Naive B cell (primary cell): ENCODE data around the gene COL5A1. TPM values are rescaled to one million over a fixed set of nuclear protein-coding genes. Genes with fewer than 3 reads are reported as not detected.

Experiments used
- ATAC-seq, 2 donors: fragments of 150-1000 bp; cut with Tn5 transposase; 2 replicates each; pipeline ENCODE4 v1.10.0; 2021; ENCODE audit warnings: low read depth in 2 of 2, mild to moderate bottlenecking in 2 of 2, moderate library complexity in 2 of 2
- DNase-seq: peaks from one replicate; pipeline ENCODE4 v3.0.0; 2022
- H3K27ac Mint-ChIP-seq, 6 donors: one replicate each; pipeline ENCODE4 v1.8.0; 2020 to 2022; ENCODE audit warnings: mild to moderate bottlenecking in 6 of 6, mixed read lengths in 6 of 6, moderate library complexity in 5 of 6, inconsistent platforms in 2 of 6
- H3K27me3 Mint-ChIP-seq, 3 donors: one replicate each; pipeline ENCODE4 v1.8.0; 2021 to 2022; ENCODE audit warnings: mixed read lengths in 3 of 3, mild to moderate bottlenecking in 1 of 3
- H3K36me3 Mint-ChIP-seq, 2 donors: one replicate each; pipeline ENCODE4 v1.8.0; 2020 to 2022; ENCODE audit warnings: mixed read lengths in 2 of 2, inconsistent platforms in 1 of 2, mild to moderate bottlenecking in 1 of 2
- H3K4me1 Mint-ChIP-seq, 3 donors: one replicate each; pipeline ENCODE4 v1.8.0; 2020 to 2022; ENCODE audit warnings: mixed read lengths in 3 of 3, inconsistent platforms in 1 of 3, mild to moderate bottlenecking in 1 of 3, moderate library complexity in 1 of 3
- H3K4me3 Mint-ChIP-seq, 8 donors: one replicate each; pipeline ENCODE4 v1.8.0; 2020 to 2022; ENCODE audit warnings: mild to moderate bottlenecking in 8 of 8, mixed read lengths in 8 of 8, moderate library complexity in 8 of 8, inconsistent platforms in 2 of 8
- H3K9me3 Mint-ChIP-seq, 7 donors: one replicate each; pipeline ENCODE4 v1.8.0; 2020 to 2022; ENCODE audit warnings: mixed read lengths in 7 of 7, mild to moderate bottlenecking in 5 of 7, inconsistent platforms in 2 of 7, moderate library complexity in 1 of 7
- polyA plus RNA-seq, 6 donors: library from polyadenylated mRNA; unstranded; fragments of 300-500 nt; fragmentation: Illumina TruSeq; gene quantifications; one replicate each; pipeline ENCODE4 v1.2.3, GENCODE V29; 2021; ENCODE audit warnings: low read depth in 6 of 6

COL5A1 gene
- polyA plus RNA-seq, 6 donors from 2014 or later: not detected

DNA sequence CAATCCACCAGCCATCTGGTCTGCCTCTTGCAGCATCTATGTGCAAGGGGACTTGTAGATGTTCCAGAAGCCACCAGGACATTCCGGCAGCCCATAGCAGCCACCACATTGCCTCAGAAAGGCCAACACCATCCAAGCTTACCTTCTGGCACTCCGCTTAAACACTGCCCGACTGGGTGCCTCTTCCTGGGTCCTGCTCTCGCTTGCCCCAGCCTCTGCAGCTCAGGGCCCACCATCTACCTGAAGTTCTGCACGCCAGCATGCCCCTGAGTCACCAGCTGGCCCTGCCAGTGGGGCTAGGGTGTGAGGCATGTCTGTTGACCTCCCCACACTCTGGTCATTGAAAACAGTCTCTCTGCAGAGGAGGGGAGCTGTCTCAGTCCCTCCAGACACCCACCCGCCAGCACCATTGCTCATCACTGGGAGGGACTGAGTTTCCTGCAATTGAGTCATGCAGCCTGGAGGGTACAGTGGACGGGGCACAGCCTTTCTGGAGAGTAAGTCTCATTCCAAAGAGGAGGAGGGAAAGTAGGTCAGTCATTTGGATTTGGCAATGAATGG is 16.9 kb upstream of the COL5A1 start:
- Mint-ChIP-seq H3K36me3 (no peaks in the 10 kb centered on the region), H3K27ac (no peak overlapping the region), H3K4me1 (no peaks in the 10 kb centered on the region), H3K27me3 (peaks cover 4 to 29% (median 16%) of the 10 kb centered on the region in 3 donors), H3K9me3 (no peaks in the 10 kb centered on the region), H3K4me3 (no peak overlapping the region)
- DNase-seq (no peak), ATAC-seq (no peak)

- Mint-ChIP-seq H3K27ac (peak overlapping the region in 1 of 6 donors; percentile 28), H3K27me3 (peaks cover 4 to 29% (median 16%) of the 10 kb centered on the region in 3 donors), H3K9me3 (no peaks in the 10 kb centered on the region), H3K4me3 (no peak overlapping the region), H3K4me1 (no peaks in the 10 kb centered on the region), H3K36me3 (no peaks in the 10 kb centered on the region)
- ATAC-seq (no peak), DNase-seq (no peak)
Measured at GRCh38 chr9:134625361-134626068, 16.1 kb upstream of the COL5A1 start.

DNA sequence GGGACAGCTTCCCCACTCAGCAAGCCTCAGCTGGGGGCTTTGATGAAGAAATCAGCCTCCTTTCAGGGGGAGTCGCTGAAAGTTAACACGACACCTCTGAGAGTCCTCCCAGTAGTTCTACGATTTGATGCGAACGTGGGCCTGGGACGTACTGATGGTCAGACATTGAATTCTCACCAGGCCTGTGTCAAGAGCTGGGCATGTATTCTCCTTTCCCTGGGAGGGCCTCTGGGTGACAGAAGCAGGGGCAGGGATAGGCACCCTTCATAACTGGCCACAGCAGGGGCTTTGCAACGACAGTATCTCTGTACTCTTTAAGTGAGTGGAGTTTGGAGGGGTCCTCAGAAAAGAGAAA is 15.6 kb upstream of the COL5A1 start:
- H3K27me3 Mint-ChIP-seq: peaks cover 4 to 27% (median 16%) of the 10 kb centered on the region in 3 donors
- no peak overlapping the region for H3K27ac Mint-ChIP-seq
- no peaks in the 10 kb centered on the region for H3K9me3 Mint-ChIP-seq
- DNase-seq (no peak), ATAC-seq (no peak)
- no peaks in the 10 kb centered on the region for H3K36me3 Mint-ChIP-seq
- no peak overlapping the region for H3K4me3 Mint-ChIP-seq
- no peaks in the 10 kb centered on the region for H3K4me1 Mint-ChIP-seq

- no peak overlapping the region for H3K27ac Mint-ChIP-seq
- DNase-seq (no peak), ATAC-seq (no peak)
- no peaks in the 10 kb centered on the region for H3K9me3 Mint-ChIP-seq
- H3K27me3 Mint-ChIP-seq: peaks cover 4 to 19% (median 13%) of the 10 kb centered on the region in 3 donors
- H3K4me3 Mint-ChIP-seq: no peak overlapping the region
- no peaks in the 10 kb centered on the region for H3K4me1 Mint-ChIP-seq
- H3K36me3 Mint-ChIP-seq: no peaks in the 10 kb centered on the region
Measured at GRCh38 chr9:134626571-134627416, 14.8 kb upstream of the COL5A1 start.

GRCh38 chr9:134627417-134628353 is 13.9 kb upstream of the COL5A1 start:
- peaks cover 4 to 10% (median 4%) of the 10 kb centered on the region in 3 donors for H3K27me3 Mint-ChIP-seq
- DNase-seq (no peak), ATAC-seq (no peak)
- H3K36me3 Mint-ChIP-seq: no peaks in the 10 kb centered on the region
- peak overlapping the region in 1 of 6 donors; percentile 83 for H3K27ac Mint-ChIP-seq
- H3K4me1 Mint-ChIP-seq: no peaks in the 10 kb centered on the region
- H3K4me3 Mint-ChIP-seq: no peak overlapping the region
- H3K9me3 Mint-ChIP-seq: no peaks in the 10 kb centered on the region

- ATAC-seq (no peak), DNase-seq (no peak)
- H3K27me3 Mint-ChIP-seq: peaks cover 0 to 7% (median 4%) of the 10 kb centered on the region in 3 donors
- no peaks in the 10 kb centered on the region for H3K9me3 Mint-ChIP-seq
- H3K4me1 Mint-ChIP-seq: no peaks in the 10 kb centered on the region
- no peak overlapping the region for H3K27ac Mint-ChIP-seq
- H3K4me3 Mint-ChIP-seq: no peak overlapping the region
- H3K36me3 Mint-ChIP-seq: no peaks in the 10 kb centered on the region
Measured at GRCh38 chr9:134628354-134628736, 13.3 kb upstream of the COL5A1 start.

DNA sequence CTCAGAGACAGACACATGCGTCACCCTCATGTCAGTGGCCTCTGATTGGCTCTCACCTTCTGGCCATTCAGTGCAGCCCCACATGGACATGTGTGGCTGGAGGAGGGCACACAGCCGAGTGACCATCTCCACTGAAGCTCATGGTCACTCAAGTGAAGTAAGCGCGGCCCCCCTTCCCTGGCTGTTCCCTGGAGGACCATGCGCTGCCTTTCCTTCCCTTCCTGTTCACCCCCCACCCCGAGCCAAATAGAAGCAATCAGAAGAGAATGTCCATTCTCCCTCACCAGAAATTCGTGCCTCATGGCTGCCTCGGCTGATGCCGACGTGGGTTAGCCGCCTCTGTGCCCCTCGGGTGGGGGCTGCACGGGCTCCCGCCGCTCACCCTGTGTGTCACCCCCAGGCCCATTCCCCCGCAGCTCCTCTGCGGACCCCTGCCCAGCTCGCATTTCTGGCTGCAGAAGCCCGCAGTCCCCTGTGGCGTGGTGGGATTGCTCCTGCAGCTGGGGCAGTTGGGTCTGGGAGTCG is 12.5 kb upstream of the COL5A1 start:
- Mint-ChIP-seq H3K9me3 (no peaks in the 10 kb centered on the region), H3K4me3 (no peak overlapping the region), H3K27ac (no peak overlapping the region), H3K27me3 (peaks cover 0 to 7% (median 4%) of the 10 kb centered on the region in 3 donors), H3K4me1 (no peaks in the 10 kb centered on the region), H3K36me3 (no peaks in the 10 kb centered on the region)
- no peak for DNase-seq
- no peak for ATAC-seq

DNA sequence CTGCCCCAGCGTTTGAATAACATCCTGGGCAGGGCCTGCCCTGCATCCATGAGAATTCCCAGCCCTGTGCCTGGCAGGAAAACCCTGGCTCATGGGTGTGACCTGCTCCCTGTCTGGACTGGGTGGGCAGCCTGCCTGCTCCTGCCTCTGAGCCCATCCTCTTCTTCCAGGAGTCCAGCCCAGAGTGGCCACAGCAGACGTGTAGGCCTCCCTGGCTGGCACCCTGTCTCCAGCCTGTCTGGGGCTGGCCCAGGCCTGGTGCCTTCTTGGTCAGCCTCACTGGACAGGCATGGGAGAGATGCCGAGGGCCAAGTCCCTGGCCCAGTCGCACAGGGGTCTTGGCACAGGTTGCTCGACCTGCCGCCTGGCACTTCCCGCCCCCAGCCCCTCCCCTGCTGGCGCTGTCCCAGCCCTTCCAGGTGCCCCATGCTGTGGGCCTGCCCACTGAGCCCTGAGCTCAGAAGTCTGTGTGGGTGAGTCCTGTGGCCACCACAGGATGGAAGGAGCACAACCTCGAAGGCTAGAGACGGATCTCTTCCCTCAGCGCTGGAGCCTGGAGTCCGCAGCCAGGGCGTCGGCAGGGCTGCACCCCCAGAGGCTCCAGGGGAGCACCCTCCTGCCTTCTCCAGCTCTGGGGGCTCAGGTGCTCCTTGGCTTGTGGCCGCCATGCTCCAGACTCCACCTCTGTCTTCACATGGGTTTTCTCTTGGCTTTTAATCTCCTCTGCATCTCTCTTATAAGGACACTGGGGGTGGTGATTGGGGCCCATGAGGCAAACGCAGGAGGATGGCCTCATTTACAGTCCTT is 11.8 kb upstream of the COL5A1 start:
- Mint-ChIP-seq H3K36me3 (no peaks in the 10 kb centered on the region), H3K9me3 (no peaks in the 10 kb centered on the region), H3K4me1 (no peaks in the 10 kb centered on the region), H3K4me3 (no peak overlapping the region), H3K27me3 (peaks cover 0 to 4% (median 4%) of the 10 kb centered on the region in 3 donors), H3K27ac (no peak overlapping the region)
- no peak for ATAC-seq
- DNase-seq: no peak

GRCh38 chr9:134630393-134630790 is 11.2 kb upstream of the COL5A1 start:
- peak overlapping the region in 1 of 8 donors; percentile 78 for H3K4me3 Mint-ChIP-seq
- H3K27me3 Mint-ChIP-seq: peaks cover 0 to 4% (median 2%) of the 10 kb centered on the region in 3 donors
- no peak for DNase-seq
- no peak for ATAC-seq
- H3K27ac Mint-ChIP-seq: no peak overlapping the region
- H3K4me1 Mint-ChIP-seq: no peaks in the 10 kb centered on the region
- no peaks in the 10 kb centered on the region for H3K36me3 Mint-ChIP-seq
- no peaks in the 10 kb centered on the region for H3K9me3 Mint-ChIP-seq

DNA sequence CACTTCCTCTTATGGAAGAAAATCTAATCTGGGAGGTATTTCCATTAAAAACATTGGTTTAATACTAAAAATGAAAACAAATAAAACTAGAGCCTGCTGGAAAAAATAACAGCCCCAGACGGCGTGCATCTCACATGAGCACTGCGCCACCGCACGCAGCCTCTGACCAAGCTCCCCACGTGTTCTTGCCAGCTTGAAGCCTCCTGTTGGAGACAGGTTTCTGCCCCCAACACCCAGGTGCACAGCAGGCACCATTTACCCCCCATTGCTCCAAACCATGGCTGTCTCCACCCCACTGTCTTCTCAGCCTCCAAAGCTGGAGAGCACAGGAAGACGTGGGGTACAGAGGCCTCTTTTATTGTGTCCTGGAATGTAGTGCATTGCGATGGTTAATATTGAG is 10.7 kb upstream of the COL5A1 start:
- ATAC-seq (no peak), DNase-seq (no peak)
- H3K4me3 Mint-ChIP-seq: no peak overlapping the region
- no peaks in the 10 kb centered on the region for H3K4me1 Mint-ChIP-seq
- peaks cover 0 to 6% (median 0%) of the 10 kb centered on the region in 3 donors for H3K27me3 Mint-ChIP-seq
- no peaks in the 10 kb centered on the region for H3K9me3 Mint-ChIP-seq
- H3K27ac Mint-ChIP-seq: peak overlapping the region in 1 of 6 donors; percentile 81
- no peaks in the 10 kb centered on the region for H3K36me3 Mint-ChIP-seq

DNA sequence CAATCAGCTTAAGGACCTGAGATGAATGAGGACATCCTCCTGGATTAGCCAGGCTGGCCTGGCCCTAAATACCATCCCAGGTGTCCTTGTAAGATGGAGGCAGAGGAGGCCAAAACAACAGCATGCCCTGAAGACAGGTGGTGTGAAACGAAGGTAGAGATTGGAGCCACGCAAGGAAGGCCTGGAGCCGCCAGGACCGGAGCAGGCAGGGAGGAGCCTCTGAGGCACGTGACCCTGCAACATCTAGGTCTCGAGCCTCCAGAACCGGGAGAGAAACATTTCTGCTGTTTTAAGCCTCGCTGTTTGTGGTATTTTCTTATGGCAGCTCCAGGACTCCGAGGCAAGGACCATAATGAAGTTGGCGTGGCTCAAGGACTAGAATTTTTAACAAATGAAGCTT is 9.7 kb upstream of the COL5A1 start:
- H3K27ac Mint-ChIP-seq: no peak overlapping the region
- peaks cover 0 to 3% (median 0%) of the 10 kb centered on the region in 3 donors for H3K4me1 Mint-ChIP-seq
- no peaks in the 10 kb centered on the region for H3K36me3 Mint-ChIP-seq

GRCh38 chr9:134632329-134632728 is 9.3 kb upstream of the COL5A1 start:
- Mint-ChIP-seq H3K27ac (no peak overlapping the region), H3K9me3 (no peaks in the 10 kb centered on the region), H3K36me3 (no peaks in the 10 kb centered on the region), H3K4me3 (no peak overlapping the region), H3K27me3 (peaks cover 0 to 14% (median 6%) of the 10 kb centered on the region in 3 donors), H3K4me1 (peaks cover 0 to 3% (median 0%) of the 10 kb centered on the region in 3 donors)
- ATAC-seq: no peak
- DNase-seq: no peak

More for the DNA sequence above, 9.7 kb upstream of the COL5A1 start:
- Mint-ChIP-seq H3K9me3 (no peaks in the 10 kb centered on the region), H3K27me3 (peaks cover 0 to 14% (median 6%) of the 10 kb centered on the region in 3 donors), H3K4me3 (no peak overlapping the region)
- no peak for ATAC-seq
- DNase-seq: no peak
